Stomach (tissue), 4 donors: ENCODE results near the gene ZFX.

Source experiments
- CTCF ChIP-seq, 7 experiments: fragments of 450-650 bp in 4 of 7; fragments of 200-600 bp in 3 of 7; sonication (generic) in 3 of 7; IDR thresholded peaks; one replicate each; pipeline ENCODE4 v1.5.1; 2016 to 2019; ENCODE audit warnings: antibody characterized with exemption in 7 of 7, control low read depth in 2 of 7, mild to moderate bottlenecking in 1 of 7
- EP300 ChIP-seq: sonication (generic); formaldehyde crosslinking; IDR thresholded peaks from one replicate; pipeline ENCODE4 v1.6.1; 2017; ENCODE audit warnings: antibody characterized with exemption
- POLR2A ChIP-seq, 4 donors: fragments of 450-650 bp; IDR thresholded peaks; one replicate each; pipeline ENCODE4 v1.6.1; 2016; ENCODE audit warnings: antibody characterized with exemption in 4 of 4, control low read depth in 2 of 4, mild to moderate bottlenecking in 1 of 4, moderate library complexity in 1 of 4
- POLR2AphosphoS5 ChIP-seq, 3 donors: sonication (generic); formaldehyde crosslinking; IDR thresholded peaks; one replicate each; pipeline ENCODE4 v1.6.1; 2016; ENCODE audit warnings: antibody characterized with exemption in 3 of 3

- TF ChIP-seq POLR2A (IDR thresholded peaks at IDR 0.05) (no peak), POLR2AphosphoS5 (IDR thresholded peaks at IDR 0.05) (no peak), CTCF (IDR thresholded peaks at IDR 0.05) (no peak), EP300 (no peak)
Measured at GRCh38 chrX:24260842-24261550, 111.5 kb downstream of the ZFX start.
